Liver (tissue), 9 donors: ENCODE results near the gene OSBPL5. TPM values are rescaled to one million over a fixed set of nuclear protein-coding genes. Genes with fewer than 3 reads are reported as not detected.

ENCODE experiments used
- DNase-seq: peaks from one replicate; pipeline ENCODE4 v3.0.0-alpha.2; 2017; ENCODE audit warnings: low spot score
- H3K27ac ChIP-seq, 2 donors: one replicate each; pipeline ENCODE4 v1.7.0; 2013; ENCODE audit warnings: inconsistent platforms in 2 of 2, low read length in 2 of 2, control low read depth in 1 of 2, low read depth in 1 of 2, mild to moderate bottlenecking in 1 of 2
- H3K27me3 ChIP-seq, 4 donors: one replicate each; pipeline versions ENCODE4 v1.6.1 to v1.7.0; 2013; ENCODE audit warnings: low read length in 3 of 4, inconsistent platforms in 1 of 4, mild to moderate bottlenecking in 1 of 4, moderate library complexity in 1 of 4; ENCODE audit not compliant: control insufficient read depth in 4 of 4, insufficient read depth in 4 of 4
- H3K36me3 ChIP-seq, 4 donors: one replicate each; pipeline versions ENCODE4 v1.6.1 to v1.7.0; 2013; ENCODE audit warnings: low read length in 3 of 4, mild to moderate bottlenecking in 3 of 4, low read depth in 1 of 4, moderate library complexity in 1 of 4; ENCODE audit not compliant: control insufficient read depth in 4 of 4, insufficient read depth in 3 of 4
- H3K4me1 ChIP-seq, 4 donors: one replicate each; pipeline versions ENCODE4 v1.6.1 to v1.7.0; 2013; ENCODE audit warnings: low read length in 3 of 4, mild to moderate bottlenecking in 3 of 4, moderate library complexity in 1 of 4; ENCODE audit not compliant: control insufficient read depth in 4 of 4, insufficient read depth in 4 of 4
- H3K4me3 ChIP-seq, 3 donors: one replicate each; pipeline versions ENCODE4 v1.6.1 to v1.7.0; 2013; ENCODE audit warnings: low read length in 3 of 3, control low read depth in 1 of 3, low read depth in 1 of 3, mild to moderate bottlenecking in 1 of 3
- H3K9ac ChIP-seq, 2 donors: one replicate each; pipeline ENCODE4 v1.7.0; 2013; ENCODE audit warnings: low read length in 2 of 2, mild to moderate bottlenecking in 2 of 2, moderate library complexity in 2 of 2, control low read depth in 1 of 2, low read depth in 1 of 2
- H3K9me3 ChIP-seq, 4 donors: one replicate each; pipeline versions ENCODE4 v1.6.1 to v1.7.0; 2013; ENCODE audit warnings: low read length in 3 of 4; ENCODE audit not compliant: control insufficient read depth in 4 of 4
- CTCF ChIP-seq: fragments of 150-350 bp; IDR thresholded peaks from 2 replicates; pipeline ENCODE4 v1.5.1; 2017; ENCODE audit warnings: improper control_type of control experiment, low read depth, low read length; ENCODE audit not compliant: missing input control
- FOXA1 ChIP-seq: IDR thresholded peaks from 2 replicates; pipeline ENCODE4 v1.6.1; 2016; ENCODE audit warnings: antibody characterized with exemption
- FOXA2 ChIP-seq: IDR thresholded peaks from 2 replicates; pipeline ENCODE4 v1.6.1; 2016; ENCODE audit warnings: antibody characterized with exemption
- HNF4A ChIP-seq, 2 donors: conservative IDR thresholded peaks; 2 replicates each; pipeline ENCODE4 v1.6.1; 2016; ENCODE audit warnings: antibody characterized with exemption in 2 of 2, mild to moderate bottlenecking in 2 of 2
- HNF4G ChIP-seq: IDR thresholded peaks from 2 replicates; pipeline ENCODE4 v1.6.1; 2016; ENCODE audit warnings: antibody characterized with exemption
- JUND ChIP-seq, 2 donors: IDR thresholded peaks; 2 replicates each; pipeline ENCODE4 v1.6.1; 2016; ENCODE audit warnings: antibody characterized with exemption in 2 of 2
- MAX ChIP-seq: IDR thresholded peaks from 2 replicates; pipeline ENCODE4 v1.6.1; 2016; ENCODE audit warnings: antibody characterized with exemption
- NR2F2 ChIP-seq: IDR thresholded peaks from 2 replicates; pipeline ENCODE4 v1.6.1; 2016; ENCODE audit warnings: antibody characterized with exemption
- RAD21 ChIP-seq, 2 donors: IDR thresholded peaks; 2 replicates each; pipeline ENCODE4 v1.6.1; 2016; ENCODE audit warnings: antibody characterized with exemption in 2 of 2, mild to moderate bottlenecking in 2 of 2
- REST ChIP-seq: IDR thresholded peaks from 2 replicates; pipeline ENCODE4 v1.6.1; 2016; ENCODE audit warnings: antibody characterized with exemption, mild to moderate bottlenecking
- RXRA ChIP-seq, 2 donors: IDR thresholded peaks; 2 replicates each; pipeline ENCODE4 v1.6.1; 2017 to 2018; ENCODE audit warnings: antibody characterized with exemption in 2 of 2, mild to moderate bottlenecking in 1 of 2
- SP1 ChIP-seq: IDR thresholded peaks from 2 replicates; pipeline ENCODE4 v1.6.1; 2018; ENCODE audit warnings: antibody characterized with exemption, mild to moderate bottlenecking
- TAF1 ChIP-seq: conservative IDR thresholded peaks from 2 replicates; pipeline ENCODE4 v1.6.1; 2016; ENCODE audit warnings: antibody characterized with exemption, mild to moderate bottlenecking
- YY1 ChIP-seq: IDR thresholded peaks from 2 replicates; pipeline ENCODE4 v1.6.1; 2016; ENCODE audit warnings: antibody characterized with exemption, mild to moderate bottlenecking
- ZBTB33 ChIP-seq: IDR thresholded peaks from 2 replicates; pipeline ENCODE4 v1.6.1; 2016; ENCODE audit warnings: antibody characterized with exemption
- WGBS: extraction: QIAGEN DNeasy Blood & Tissue Kit; methylation state at CpG from one replicate; pipeline ENCODE4 v1.1.7; 2013; 5-methylcytosine and 5-hydroxymethylcytosine counted together
- polyA plus RNA-seq, 2 donors: library from polyadenylated mRNA; stranded (reverse) in 1 of 2; unstranded in 1 of 2; fragments of 200-250 nt in 1 of 2; fragments of >200 nt in 1 of 2; fragmentation: Nextera tagmentation in 1 of 2; extraction: Ambion mirVana in 1 of 2; gene quantifications; one replicate each; pipeline versions ENCODE4 v1.2.1 to v1.2.3, GENCODE V29; 2013 to 2015
- total RNA-seq, 2 donors: library from RNA; depleted of rRNA; stranded (reverse); fragments of >200 nt; gene quantifications; one replicate each; pipeline ENCODE4 v1.2.3, GENCODE V29; 2014
- donor health status: healthy.
- donor health status: healthy.
- donor health status: healthy.
- donor health status: healthy.
- donor health status: healthy.

OSBPL5 gene
- total and polyA plus RNA-seq, 4 donors = 0.74 to 6.2 (median 3.9) TPM

GRCh38 chr11:3167143-3168119 lies 2.3 kb upstream of the OSBPL5 start:
- no peak overlapping the region for H3K27ac ChIP-seq
- no peaks in the 10 kb centered on the region for H3K9me3 ChIP-seq
- 78% methylated on average over 20 of the region's 20 CpGs for WGBS
- no peaks in the 10 kb centered on the region for H3K36me3 ChIP-seq
- H3K4me1 ChIP-seq = peaks cover 0 to 8% (median 3%) of the 10 kb centered on the region in 4 donors
- H3K9ac ChIP-seq = no peak overlapping the region
- no peaks in the 10 kb centered on the region for H3K27me3 ChIP-seq
- no peak overlapping the region for H3K4me3 ChIP-seq
- no peak for DNase-seq
- TF ChIP-seq NR2F2 (no peak), HNF4A (conservative IDR thresholded peaks at IDR 0.05) (no peak), RXRA (IDR thresholded peaks at IDR 0.05) (no peak)

GRCh38 chr11:3166268-3167142 lies 1.4 kb upstream of the OSBPL5 start:
- Histone ChIP-seq H3K9me3 (no peaks in the 10 kb centered on the region), H3K4me3 (no peak overlapping the region), H3K27me3 (peaks cover 0 to 2% (median 0%) of the 10 kb centered on the region in 4 donors), H3K9ac (no peak overlapping the region), H3K4me1 (peaks cover 0 to 8% (median 3%) of the 10 kb centered on the region in 4 donors), H3K27ac (no peak overlapping the region), H3K36me3 (no peaks in the 10 kb centered on the region)
- 88% methylated on average over 25 of the region's 25 CpGs for WGBS
- DNase-seq = no peak
- TF ChIP-seq RAD21 (IDR thresholded peaks at IDR 0.05) = no peak
- no peak for TF ChIP-seq RXRA (IDR thresholded peaks at IDR 0.05)
- no peak for TF ChIP-seq NR2F2
- no peak for TF ChIP-seq JUND (IDR thresholded peaks at IDR 0.05)
- no peak for TF ChIP-seq FOXA2
- TF ChIP-seq CTCF = no peak
- no peak for TF ChIP-seq SP1
- TF ChIP-seq FOXA1 = no peak
- TF ChIP-seq ZBTB33 = no peak
- no peak for TF ChIP-seq TAF1
- no peak for TF ChIP-seq YY1
- no peak for TF ChIP-seq HNF4G
- TF ChIP-seq MAX = no peak
- no peak for TF ChIP-seq REST
